Measurements from ENCODE around the gene AUNIP. TPM values are rescaled to one million over a fixed set of nuclear protein-coding genes. Genes with fewer than 3 reads are reported as not detected.

Gene AUNIP
- total RNA-seq, 1 donor from 2014 or later, result 2.0 TPM

- no peak for DNase-seq
Measured at GRCh38 chr1:25790472-25790871, 68.8 kb downstream of the AUNIP start.

GRCh38 chr1:25787760-25788166 is 71.5 kb downstream of the AUNIP start:
- DNase-seq, result no peak

GRCh38 chr1:25786887-25787759 is 72.1 kb downstream of the AUNIP start:
- DNase-seq, result no peak

- no peak for DNase-seq
Measured at GRCh38 chr1:25785333-25786067, 73.8 kb downstream of the AUNIP start.

- no peak for DNase-seq
Measured at GRCh38 chr1:25784575-25785051, 74.6 kb downstream of the AUNIP start.

Other genes with a start within 250 kb of the AUNIP start
- gene MAN1C1, start 242.7 kb downstream of the AUNIP start, total RNA-seq, result 2.5 and 3.1 TPM in 2 replicates
- gene SELENON, start 59.3 kb downstream of the AUNIP start, total RNA-seq, result 34.7 and 100 TPM in 2 replicates
- 27.4 and 34.7 TPM in 2 replicates for gene MTFR1L, start 39.5 kb downstream of the AUNIP start, total RNA-seq
- 7.2 and 9.0 TPM in 2 replicates for gene PAQR7, start 16.3 kb upstream of the AUNIP start, total RNA-seq
- gene STMN1, start 47.0 kb upstream of the AUNIP start, total RNA-seq, result 126 and 233 TPM in 2 replicates
- gene PAFAH2, start 138.6 kb upstream of the AUNIP start, total RNA-seq, result 14.1 and 31.7 TPM in 2 replicates
- not detected in 2 replicates for gene EXTL1, start 162.3 kb upstream of the AUNIP start, total RNA-seq
- gene SLC30A2, start 186.7 kb upstream of the AUNIP start, total RNA-seq, result not detected in 2 replicates
- not detected in 2 replicates for gene TRIM63, start 208.2 kb upstream of the AUNIP start, total RNA-seq